Body of pancreas (tissue), 4 donors: ENCODE measurements around the gene DCLRE1C.

Experiments used
- POLR2A ChIP-seq, 3 donors: fragments of 450-650 bp; IDR thresholded peaks; one replicate each; pipeline ENCODE4 v1.6.1; 2016; ENCODE audit warnings: antibody characterized with exemption in 3 of 3, mild to moderate bottlenecking in 2 of 3
- TF ChIP-seq, protein P1 (sequence below), 7 experiments: fragments of 450-650 bp in 4 of 7; fragments of 200-600 bp in 3 of 7; sonication (generic) in 3 of 7; IDR thresholded peaks; one replicate each; pipeline ENCODE4 v1.5.1; 2016 to 2019; ENCODE audit warnings: antibody characterized with exemption in 7 of 7

DNA sequence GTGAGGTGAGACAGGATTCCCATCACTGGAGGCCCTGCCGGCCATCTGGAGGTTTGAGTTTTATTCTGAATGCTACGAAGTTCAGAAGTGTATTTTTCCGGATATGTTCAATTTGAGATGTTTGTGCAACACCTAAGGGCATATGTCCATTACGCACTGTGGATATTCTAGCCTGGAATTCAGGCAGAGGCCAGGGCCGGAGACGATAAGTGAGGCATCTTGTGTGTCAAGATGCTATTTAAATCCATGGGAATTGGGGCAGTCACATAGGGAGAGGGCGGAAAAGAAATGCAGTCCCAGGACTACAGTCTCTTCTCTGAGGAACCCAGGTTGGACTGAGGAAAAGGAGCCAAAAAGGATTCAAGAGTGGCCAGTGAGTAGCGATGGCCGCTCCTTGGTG lies 77.1 kb downstream of the DCLRE1C start:
- TF ChIP-seq, protein P1, sequence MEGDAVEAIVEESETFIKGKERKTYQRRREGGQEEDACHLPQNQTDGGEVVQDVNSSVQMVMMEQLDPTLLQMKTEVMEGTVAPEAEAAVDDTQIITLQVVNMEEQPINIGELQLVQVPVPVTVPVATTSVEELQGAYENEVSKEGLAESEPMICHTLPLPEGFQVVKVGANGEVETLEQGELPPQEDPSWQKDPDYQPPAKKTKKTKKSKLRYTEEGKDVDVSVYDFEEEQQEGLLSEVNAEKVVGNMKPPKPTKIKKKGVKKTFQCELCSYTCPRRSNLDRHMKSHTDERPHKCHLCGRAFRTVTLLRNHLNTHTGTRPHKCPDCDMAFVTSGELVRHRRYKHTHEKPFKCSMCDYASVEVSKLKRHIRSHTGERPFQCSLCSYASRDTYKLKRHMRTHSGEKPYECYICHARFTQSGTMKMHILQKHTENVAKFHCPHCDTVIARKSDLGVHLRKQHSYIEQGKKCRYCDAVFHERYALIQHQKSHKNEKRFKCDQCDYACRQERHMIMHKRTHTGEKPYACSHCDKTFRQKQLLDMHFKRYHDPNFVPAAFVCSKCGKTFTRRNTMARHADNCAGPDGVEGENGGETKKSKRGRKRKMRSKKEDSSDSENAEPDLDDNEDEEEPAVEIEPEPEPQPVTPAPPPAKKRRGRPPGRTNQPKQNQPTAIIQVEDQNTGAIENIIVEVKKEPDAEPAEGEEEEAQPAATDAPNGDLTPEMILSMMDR (IDR thresholded peaks at IDR 0.05), result no peak
- no peak for TF ChIP-seq POLR2A (IDR thresholded peaks at IDR 0.05)
